ENCODE results near the gene GORASP1.

GORASP1 gene

DNA sequence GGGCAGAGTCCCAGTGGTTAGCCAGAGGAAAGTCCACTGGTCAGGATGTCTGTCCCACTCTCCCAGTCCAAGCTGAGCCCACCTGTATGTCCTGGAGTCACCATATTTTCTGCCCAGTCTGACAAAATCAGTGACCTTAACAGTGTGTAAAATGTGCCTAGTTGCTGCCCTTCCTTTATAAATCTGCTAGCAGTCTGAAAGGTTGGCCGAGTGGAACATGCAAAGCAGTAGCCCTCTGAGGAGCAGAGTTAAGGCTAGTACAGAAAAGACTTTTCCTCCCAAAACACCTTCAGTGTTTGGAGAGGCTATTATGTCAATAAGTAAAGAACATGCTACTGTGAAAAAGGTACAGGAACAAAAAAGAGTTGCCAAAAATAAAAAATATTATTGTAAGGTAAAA, 15.4 kb upstream of the GORASP1 start (continued):
- TF ChIP-seq ZNF768 (tag by site-specific recombination; IDR thresholded peaks at IDR 0.05) (no peak), GLI2 (tag by site-specific recombination; IDR thresholded peaks at IDR 0.05; ENCODE audit: borderline replicate concordance, low read depth) (no peak), ZNF266 (tag by site-specific recombination; IDR thresholded peaks at IDR 0.05; ENCODE audit: low read depth) (no peak), ZNF10 (tag by site-specific recombination; IDR thresholded peaks at IDR 0.05) (no peak), ZBTB1 (tag by site-specific recombination; IDR thresholded peaks at IDR 0.05) (no peak)

DNA sequence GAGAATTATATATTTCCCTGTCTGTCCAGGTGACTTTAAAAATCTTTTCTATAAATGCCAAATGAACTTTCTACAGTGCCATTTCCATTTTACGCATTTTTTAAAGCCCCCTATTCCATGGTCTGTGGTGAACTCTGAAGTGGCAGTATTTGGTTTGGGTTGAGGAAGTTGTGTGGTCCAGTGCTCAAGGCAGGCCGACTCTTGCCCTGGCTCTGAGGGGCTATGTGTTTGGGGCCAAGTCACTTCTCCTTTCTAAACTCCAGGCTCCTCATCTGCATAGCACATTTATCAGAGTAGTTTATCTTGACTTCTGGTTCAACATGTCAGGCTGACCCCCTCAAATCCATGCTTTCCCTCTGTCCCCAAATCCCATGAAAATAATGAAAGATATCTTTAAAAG, 14.2 kb upstream of the GORASP1 start:
- Histone ChIP-seq H3K4me1 (ENCODE audit: control insufficient read depth, insufficient read depth, low read length) (no peaks in the 10 kb centered on the region), H3K27ac (ENCODE audit: extremely low read depth, low read depth, low read length) (no peak overlapping the region), H3K9me3 (ENCODE audit: control insufficient read depth, insufficient read depth, low read depth, low read length) (no peaks in the 10 kb centered on the region), H3K4me3 (ENCODE audit: low read depth, low read length) (no peak overlapping the region), H3K36me3 (ENCODE audit: control insufficient read depth in 2 of 2, insufficient read depth in 1 of 2, low read length in 2 of 2) (no peaks in the 10 kb centered on the region)
- POLR2A ChIA-PET, result no interaction called here
- TF ChIP-seq GLI4 (tag by site-specific recombination; IDR thresholded peaks at IDR 0.05) (no peak), ZNF426 (tag by site-specific recombination; IDR thresholded peaks at IDR 0.05) (no peak), ZNF776 (tag by site-specific recombination; IDR thresholded peaks at IDR 0.05; ENCODE audit: borderline replicate concordance) (no peak), ZNF423 (tag by site-specific recombination; IDR thresholded peaks at IDR 0.05) (no peak), KLF10 (tag by site-specific recombination; IDR thresholded peaks at IDR 0.05) (no peak), ZNF311 (tag by site-specific recombination; IDR thresholded peaks at IDR 0.05; ENCODE audit: borderline replicate concordance) (no peak), SALL2 (tag by site-specific recombination; IDR thresholded peaks at IDR 0.05; ENCODE audit: borderline replicate concordance) (no peak), ZNF629 (tag by site-specific recombination; IDR thresholded peaks at IDR 0.05) (no peak), ZNF658 (tag by site-specific recombination; IDR thresholded peaks at IDR 0.05) (no peak), ZBTB20 (tag by site-specific recombination; IDR thresholded peaks at IDR 0.05) (no peak), ZNF473 (tag by site-specific recombination; IDR thresholded peaks at IDR 0.05) (no peak)
- TF ChIP-seq, protein P1, sequence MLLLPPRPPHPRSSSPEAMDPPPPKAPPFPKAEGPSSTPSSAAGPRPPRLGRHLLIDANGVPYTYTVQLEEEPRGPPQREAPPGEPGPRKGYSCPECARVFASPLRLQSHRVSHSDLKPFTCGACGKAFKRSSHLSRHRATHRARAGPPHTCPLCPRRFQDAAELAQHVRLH (tag by site-specific recombination; IDR thresholded peaks at IDR 0.05), result no peak
- TF ChIP-seq, protein P2, sequence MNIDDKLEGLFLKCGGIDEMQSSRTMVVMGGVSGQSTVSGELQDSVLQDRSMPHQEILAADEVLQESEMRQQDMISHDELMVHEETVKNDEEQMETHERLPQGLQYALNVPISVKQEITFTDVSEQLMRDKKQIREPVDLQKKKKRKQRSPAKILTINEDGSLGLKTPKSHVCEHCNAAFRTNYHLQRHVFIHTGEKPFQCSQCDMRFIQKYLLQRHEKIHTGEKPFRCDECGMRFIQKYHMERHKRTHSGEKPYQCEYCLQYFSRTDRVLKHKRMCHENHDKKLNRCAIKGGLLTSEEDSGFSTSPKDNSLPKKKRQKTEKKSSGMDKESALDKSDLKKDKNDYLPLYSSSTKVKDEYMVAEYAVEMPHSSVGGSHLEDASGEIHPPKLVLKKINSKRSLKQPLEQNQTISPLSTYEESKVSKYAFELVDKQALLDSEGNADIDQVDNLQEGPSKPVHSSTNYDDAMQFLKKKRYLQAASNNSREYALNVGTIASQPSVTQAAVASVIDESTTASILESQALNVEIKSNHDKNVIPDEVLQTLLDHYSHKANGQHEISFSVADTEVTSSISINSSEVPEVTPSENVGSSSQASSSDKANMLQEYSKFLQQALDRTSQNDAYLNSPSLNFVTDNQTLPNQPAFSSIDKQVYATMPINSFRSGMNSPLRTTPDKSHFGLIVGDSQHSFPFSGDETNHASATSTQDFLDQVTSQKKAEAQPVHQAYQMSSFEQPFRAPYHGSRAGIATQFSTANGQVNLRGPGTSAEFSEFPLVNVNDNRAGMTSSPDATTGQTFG (tag by site-specific recombination; IDR thresholded peaks at IDR 0.05; ENCODE audit: borderline replicate concordance), result no peak
- CTCF ChIA-PET, result no interaction called here

DNA sequence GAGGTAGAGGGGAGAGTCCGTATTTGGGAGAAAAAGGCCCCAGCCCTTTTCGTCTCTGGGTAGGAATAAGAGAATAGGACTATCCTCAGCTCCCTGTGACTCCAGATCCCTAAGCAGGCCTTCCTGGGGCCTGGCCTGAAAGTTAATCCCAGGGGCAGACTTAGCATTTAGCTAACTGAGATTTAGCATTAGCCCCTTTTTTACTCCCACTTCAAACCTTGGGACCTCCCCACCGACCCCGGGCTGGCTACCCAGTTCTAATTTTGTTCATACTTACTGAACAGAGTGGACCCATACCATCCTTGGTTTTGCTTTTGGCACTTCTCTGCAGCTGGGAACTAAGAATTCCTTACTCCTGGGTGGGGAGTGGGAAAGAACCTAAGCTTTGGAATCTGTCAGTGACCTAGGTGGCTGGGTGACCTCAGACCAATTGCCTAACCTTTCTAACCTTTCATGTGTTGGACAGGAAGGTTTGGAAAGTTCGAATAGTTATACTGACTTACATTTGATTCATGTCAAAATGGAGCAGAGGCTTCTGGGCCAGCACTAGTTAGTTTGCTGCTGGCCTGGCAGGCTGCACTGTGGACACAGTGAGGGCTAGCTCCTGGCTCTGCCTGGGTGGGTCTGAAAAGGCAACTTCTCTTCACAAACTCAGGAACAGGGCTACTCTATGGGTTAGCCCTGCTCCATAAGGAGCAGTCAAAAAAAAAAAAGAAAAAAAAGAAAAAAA, 11.7 kb upstream of the GORASP1 start:
- POLR2A ChIA-PET, result interaction anchor here (1.1 kb wide), 1 partner anchor 11 kb away, joined by 3 read pairs; the partner anchor contains the start of genes GORASP1 and TTC21A
- Histone ChIP-seq H3K4me1 (ENCODE audit: control insufficient read depth, insufficient read depth, low read length) (no peaks in the 10 kb centered on the region), H3K36me3 (ENCODE audit: control insufficient read depth in 2 of 2, insufficient read depth in 1 of 2, low read length in 2 of 2) (no peaks in the 10 kb centered on the region), H3K4me3 (ENCODE audit: low read depth, low read length) (no peak overlapping the region), H3K9me3 (ENCODE audit: control insufficient read depth, insufficient read depth, low read depth, low read length) (no peaks in the 10 kb centered on the region), H3K27ac (ENCODE audit: extremely low read depth, low read depth, low read length) (no peak overlapping the region)
- TF ChIP-seq ZNF350 (tag by site-specific recombination; IDR thresholded peaks at IDR 0.05), result no peak
- TF ChIP-seq ZNF157 (tag by site-specific recombination; IDR thresholded peaks at IDR 0.05), result no peak
- TF ChIP-seq, protein P3, sequence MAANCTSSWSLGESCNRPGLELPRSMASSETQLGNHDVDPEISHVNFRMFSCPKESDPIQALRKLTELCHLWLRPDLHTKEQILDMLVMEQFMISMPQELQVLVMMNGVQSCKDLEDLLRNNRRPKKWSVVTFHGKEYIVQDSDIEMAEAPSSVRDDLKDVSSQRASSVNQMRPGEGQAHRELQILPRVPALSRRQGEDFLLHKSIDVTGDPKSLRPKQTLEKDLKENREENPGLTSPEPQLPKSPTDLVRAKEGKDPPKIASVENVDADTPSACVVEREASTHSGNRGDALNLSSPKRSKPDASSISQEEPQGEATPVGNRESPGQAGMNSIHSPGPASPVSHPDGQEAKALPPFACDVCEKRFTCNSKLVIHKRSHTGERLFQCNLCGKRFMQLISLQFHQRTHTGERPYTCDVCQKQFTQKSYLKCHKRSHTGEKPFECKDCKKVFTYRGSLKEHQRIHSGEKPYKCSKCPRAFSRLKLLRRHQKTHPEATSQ (tag by site-specific recombination; IDR thresholded peaks at IDR 0.05), result no peak
- TF ChIP-seq, protein P4, sequence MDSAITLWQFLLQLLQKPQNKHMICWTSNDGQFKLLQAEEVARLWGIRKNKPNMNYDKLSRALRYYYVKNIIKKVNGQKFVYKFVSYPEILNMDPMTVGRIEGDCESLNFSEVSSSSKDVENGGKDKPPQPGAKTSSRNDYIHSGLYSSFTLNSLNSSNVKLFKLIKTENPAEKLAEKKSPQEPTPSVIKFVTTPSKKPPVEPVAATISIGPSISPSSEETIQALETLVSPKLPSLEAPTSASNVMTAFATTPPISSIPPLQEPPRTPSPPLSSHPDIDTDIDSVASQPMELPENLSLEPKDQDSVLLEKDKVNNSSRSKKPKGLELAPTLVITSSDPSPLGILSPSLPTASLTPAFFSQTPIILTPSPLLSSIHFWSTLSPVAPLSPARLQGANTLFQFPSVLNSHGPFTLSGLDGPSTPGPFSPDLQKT (IDR thresholded peaks at IDR 0.05; ENCODE audit: borderline replicate concordance, low read depth, low read length), result no peak
- TF ChIP-seq, protein P2 (tag by site-specific recombination; IDR thresholded peaks at IDR 0.05; ENCODE audit: borderline replicate concordance), result no peak
- TF ChIP-seq IKZF3 (tag by site-specific recombination; IDR thresholded peaks at IDR 0.05), result no peak
- TF ChIP-seq ZNF132 (tag by site-specific recombination; IDR thresholded peaks at IDR 0.05; ENCODE audit: borderline replicate concordance), result no peak
- CTCF ChIA-PET, result interaction anchor here (1.7 to 2.1 kb wide), 2 partner anchors 169 to 173 kb away, joined by 8 to 10 read pairs; no protein-coding TSS in a partner anchor
